Stimulated activated CD8-positive, alpha-beta memory T cell treated with anti-CD3 and anti-CD28 coated beads, Interleukin-4, amount 100 ng/mL, for 1 hour (primary cell): ENCODE data around the gene GLA.
A peak's percentile ranks its signal among the peaks of the same experiment; 100 is the strongest.

ENCODE experiments used
- DNase-seq, 2 donors: peaks; one replicate each; pipeline ENCODE4 v3.0.0-alpha.2; 2020; ENCODE audit warnings: low read depth in 2 of 2, low spot score in 1 of 2

GLA gene

GRCh38 chrX:101407748-101408531 is at the start of gene GLA, which contains the start of gene HNRNPH2:
GLA (minus strand) TSS chrX:101407925; CDS start chrX:101407903, 22 bp downstream.
HNRNPH2 (plus strand) TSS chrX:101408222; CDS start chrX:101411989, 3,767 bp downstream.
- DNase-seq: peak; percentile 60 to 69

- no peak for DNase-seq
These were observed 44.3 kb upstream of the GLA start for GRCh38 chrX:101452056-101452455.

GRCh38 chrX:101450961-101451360 is 43.2 kb upstream of the GLA start:
- no peak for DNase-seq

- DNase-seq: no peak
These were observed 42.4 kb upstream of the GLA start for GRCh38 chrX:101450085-101450484.

- no peak for DNase-seq
These were observed 41.6 kb upstream of the GLA start for GRCh38 chrX:101449279-101449678.

GRCh38 chrX:101442085-101442484 is 34.4 kb upstream of the GLA start:
- no peak for DNase-seq

GRCh38 chrX:101430457-101431078 is 22.8 kb upstream of the GLA start:
- DNase-seq: no peak

GRCh38 chrX:101429934-101430333 is 22.2 kb upstream of the GLA start:
- DNase-seq: no peak

- DNase-seq: no peak
These were observed 20.2 kb upstream of the GLA start for GRCh38 chrX:101427954-101428353.

- DNase-seq: no peak
These were observed 11.8 kb upstream of the GLA start for GRCh38 chrX:101419489-101419888.

- DNase-seq: no peak
These were observed 10.5 kb upstream of the GLA start for GRCh38 chrX:101417981-101418841.

- DNase-seq: no peak
These were observed 9.5 kb upstream of the GLA start for GRCh38 chrX:101417190-101417589.

GRCh38 chrX:101416691-101417090 is 9.0 kb upstream of the GLA start:
- DNase-seq: no peak

GRCh38 chrX:101415180-101416145 is 7.7 kb upstream of the GLA start:
- no peak for DNase-seq

GRCh38 chrX:101411984-101412383 is 4.3 kb upstream of the GLA start:
- no peak for DNase-seq

- no peak for DNase-seq
These were observed 2.7 kb upstream of the GLA start for GRCh38 chrX:101410461-101410860.

- no peak for DNase-seq
These were observed 1.3 kb upstream of the GLA start for GRCh38 chrX:101409043-101409442.

- no peak for DNase-seq
These were observed 762 bp upstream of the GLA start for GRCh38 chrX:101408532-101408841.

- no peak for DNase-seq
These were observed 468 bp downstream of the GLA start for GRCh38 chrX:101407167-101407747.

- DNase-seq: no peak
These were observed 7.9 kb downstream of the GLA start for GRCh38 chrX:101399825-101400224.
